ENCODE data around the gene MACC1. TPM values are rescaled to one million over a fixed set of nuclear protein-coding genes. Genes with fewer than 3 reads are reported as not detected.

Gene MACC1
- total RNA-seq, 4 donors from 2014 or later: 0.33 to 11.6 (median 0.44) TPM; not detected in 1

GRCh38 chr7:20206104-20206896 is 10.9 kb downstream of the MACC1 start:
- no peak for TF ChIP-seq CTCF (IDR thresholded peaks at IDR 0.05; ENCODE audit: low read depth)

GRCh38 chr7:20203316-20203715 is 13.9 kb downstream of the MACC1 start:
- TF ChIP-seq CTCF (IDR thresholded peaks at IDR 0.05; ENCODE audit: low read depth): no peak

GRCh38 chr7:20201380-20201779 is 15.8 kb downstream of the MACC1 start:
- TF ChIP-seq CTCF (IDR thresholded peaks at IDR 0.05; ENCODE audit: low read depth): no peak

- no peak for TF ChIP-seq CTCF (IDR thresholded peaks at IDR 0.05; ENCODE audit: low read depth)
These were observed 16.2 kb downstream of the MACC1 start for GRCh38 chr7:20200971-20201370.

GRCh38 chr7:20200361-20200760 is 16.8 kb downstream of the MACC1 start:
- no peak for TF ChIP-seq CTCF (IDR thresholded peaks at IDR 0.05; ENCODE audit: low read depth)

GRCh38 chr7:20199015-20199737 is 18.0 kb downstream of the MACC1 start:
- TF ChIP-seq CTCF (IDR thresholded peaks at IDR 0.05; ENCODE audit: low read depth): no peak

- no peak for TF ChIP-seq CTCF (IDR thresholded peaks at IDR 0.05; ENCODE audit: low read depth)
These were observed 18.9 kb downstream of the MACC1 start for GRCh38 chr7:20198260-20198659.

All from subcutaneous adipose tissue (tissue), 4 donors.